ENCODE data around the gene HP1BP3. TPM values are rescaled to one million over a fixed set of nuclear protein-coding genes. Genes with fewer than 3 reads are reported as not detected.

Gene HP1BP3
- total and polyA plus RNA-seq, 2 of the 4 experiments (the other 2 are of a cell fraction): 88.4 to 151 TPM

DNA sequence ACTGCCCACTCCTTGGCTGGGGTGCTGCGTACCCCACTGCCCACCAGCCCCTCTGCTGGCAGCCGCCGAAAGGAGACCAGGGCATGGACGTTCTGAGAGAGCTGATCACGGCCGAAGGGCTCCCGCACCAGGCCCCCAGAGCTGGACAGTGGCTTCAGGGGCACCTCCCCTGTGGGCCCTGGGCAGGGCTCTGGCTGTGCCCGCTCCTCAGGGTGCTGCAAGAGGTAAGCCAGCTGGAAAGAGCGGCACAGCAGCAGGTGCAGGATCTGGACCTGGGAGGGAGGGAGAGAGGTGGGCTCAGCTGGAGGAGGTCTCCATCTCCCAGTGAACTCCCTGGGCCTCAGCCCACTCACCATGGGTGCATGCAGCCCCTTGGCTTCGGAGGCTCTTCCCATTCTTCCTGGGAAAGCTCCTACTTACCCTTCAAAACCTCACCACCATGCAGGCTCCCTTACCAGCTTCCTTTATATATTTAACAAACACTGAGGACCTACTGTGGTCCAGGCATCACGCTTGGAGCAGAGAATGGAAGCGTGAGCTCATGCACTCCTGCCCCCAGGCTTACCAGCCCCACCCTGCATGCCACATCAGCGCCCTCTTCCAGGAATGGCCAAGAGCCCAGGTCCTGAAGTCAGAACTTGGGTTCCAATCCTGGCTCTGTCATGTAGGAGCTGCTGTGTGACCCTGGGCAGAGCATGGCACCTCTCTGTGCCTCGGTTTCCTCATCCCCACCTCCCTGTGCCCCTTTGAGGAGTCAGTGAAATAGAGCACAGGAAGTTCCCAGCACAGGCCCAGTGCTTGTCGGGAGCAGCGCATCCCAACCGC, 62.5 kb downstream of the HP1BP3 start:
- Histone ChIP-seq H2AK9ac (replicated peaks; ENCODE audit: low read depth, low read length, poor library complexity) (peak overlapping the region; percentile 3), H3K9me3 (ENCODE audit: control insufficient read depth, insufficient read depth, low read length) (no peaks in the 10 kb centered on the region), H2AK5ac (ENCODE audit: low read depth, low read length) (peak overlapping the region; percentile 67), H3K36me3 (ENCODE audit: control insufficient read depth, insufficient read depth, low read length) (no peaks in the 10 kb centered on the region), H3K4me2 (ENCODE audit: low read depth, low read length) (no peak overlapping the region), H3K79me1 (ENCODE audit: low read depth in 1 of 2, low read length in 2 of 2) (peaks cover 0 to 13% of the 10 kb centered on the region in 2 experiments; a peak in 1 of 4 replicates), H3K23ac (ENCODE audit: low read depth, low read length) (no peak overlapping the region), H2BK5ac (ENCODE audit: low read depth, low read length, poor library complexity, severe bottlenecking) (no peak overlapping the region), H4K20me1 (ENCODE audit: insufficient read depth, low read length) (no peaks in the 10 kb centered on the region; the same call in 1 of the 2 replicates), H2BK120ac (ENCODE audit: low read depth, low read length) (0 out of 2 replicates have a peak overlapping the region, but pooled peaks have one; percentile 35), H2BK15ac (ENCODE audit: low read depth, low read length) (peak overlapping the region; percentile 70; the same call in 1 of the 3 replicates), H3K27me3 (ENCODE audit: control insufficient read depth, insufficient read depth, low read length) (no peaks in the 10 kb centered on the region), H3K56ac (ENCODE audit: extremely low read depth, insufficient read depth, low read length) (no peak overlapping the region), H2BK20ac (ENCODE audit: low read depth, low read length) (0 out of 2 replicates have a peak overlapping the region, but pooled peaks have one; percentile 4), H3K4ac (ENCODE audit: low read depth, low read length) (peak overlapping the region; percentile 60; the same call in 1 of the 2 replicates), H3K14ac (replicated peaks; ENCODE audit: low read depth, low read length) (0 out of 2 replicates have a peak overlapping the region, but pooled peaks have one; percentile 2), H2AFZ (replicated peaks; ENCODE audit: low read length, poor library complexity) (peak overlapping the region; percentile 65), H4K91ac (ENCODE audit: insufficient read depth, low read depth, low read length) (peak overlapping the region; percentile 68), H3K18ac (ENCODE audit: low read depth, low read length) (no peak overlapping the region), H3K9me1 (ENCODE audit: insufficient read depth, low read length) (0 out of 2 replicates have a peak, but pooled peaks cover 6% of the 10 kb centered on the region), H4K8ac (ENCODE audit: low read depth in 2 of 2, low read length in 2 of 2) (peak overlapping the region in 1 of 2 experiments; percentile 45; a peak in 1 of 4 replicates), H3K27ac (ENCODE audit: insufficient read depth, low read length) (no peak overlapping the region; the same call in 1 of the 2 replicates), H3K4me1 (ENCODE audit: control insufficient read depth, insufficient read depth, low read length) (no peaks in the 10 kb centered on the region), H3K4me3 (ENCODE audit: insufficient read depth, low read depth, low read length) (no peak overlapping the region), H3K9ac (ENCODE audit: low read depth, low read length) (no peak overlapping the region), H4K5ac (ENCODE audit: low read depth, low read length) (no peak overlapping the region)
- WGBS, 2 experiments (ENCODE audit: extremely low coverage in 2 of 2, insufficient read length in 1 of 2): 87% methylated on average over 9 of the region's 17 CpGs; no CpG with 5 or more reads in 1 of the 2 experiments
- no peak for TF ChIP-seq FOS (IDR thresholded peaks at IDR 0.05; ENCODE audit: low read depth, low read length)
- no peak for TF ChIP-seq NFE2L2 (IDR thresholded peaks at IDR 0.05; ENCODE audit: low read depth, low read length)
- TF ChIP-seq, protein P1, sequence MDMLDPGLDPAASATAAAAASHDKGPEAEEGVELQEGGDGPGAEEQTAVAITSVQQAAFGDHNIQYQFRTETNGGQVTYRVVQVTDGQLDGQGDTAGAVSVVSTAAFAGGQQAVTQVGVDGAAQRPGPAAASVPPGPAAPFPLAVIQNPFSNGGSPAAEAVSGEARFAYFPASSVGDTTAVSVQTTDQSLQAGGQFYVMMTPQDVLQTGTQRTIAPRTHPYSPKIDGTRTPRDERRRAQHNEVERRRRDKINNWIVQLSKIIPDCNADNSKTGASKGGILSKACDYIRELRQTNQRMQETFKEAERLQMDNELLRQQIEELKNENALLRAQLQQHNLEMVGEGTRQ (IDR thresholded peaks at IDR 0.05; ENCODE audit: low read depth, low read length): no peak
- no peak for TF ChIP-seq MAFK (IDR thresholded peaks at IDR 0.05; ENCODE audit: low read depth, low read length)
- no peak for TF ChIP-seq RAD21 (IDR thresholded peaks at IDR 0.05; ENCODE audit: low read length)
- no peak for TF ChIP-seq CEBPB (IDR thresholded peaks at IDR 0.05; ENCODE audit: low read depth, low read length)
- no peak for TF ChIP-seq CHD1 (IDR thresholded peaks at IDR 0.05; ENCODE audit: low read depth, low read length)
- no peak for TF ChIP-seq SMC3 (IDR thresholded peaks at IDR 0.05; ENCODE audit: low read depth, low read length)
- TF ChIP-seq, protein P2, sequence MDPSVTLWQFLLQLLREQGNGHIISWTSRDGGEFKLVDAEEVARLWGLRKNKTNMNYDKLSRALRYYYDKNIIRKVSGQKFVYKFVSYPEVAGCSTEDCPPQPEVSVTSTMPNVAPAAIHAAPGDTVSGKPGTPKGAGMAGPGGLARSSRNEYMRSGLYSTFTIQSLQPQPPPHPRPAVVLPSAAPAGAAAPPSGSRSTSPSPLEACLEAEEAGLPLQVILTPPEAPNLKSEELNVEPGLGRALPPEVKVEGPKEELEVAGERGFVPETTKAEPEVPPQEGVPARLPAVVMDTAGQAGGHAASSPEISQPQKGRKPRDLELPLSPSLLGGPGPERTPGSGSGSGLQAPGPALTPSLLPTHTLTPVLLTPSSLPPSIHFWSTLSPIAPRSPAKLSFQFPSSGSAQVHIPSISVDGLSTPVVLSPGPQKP (IDR thresholded peaks at IDR 0.05; ENCODE audit: borderline replicate concordance, low read depth, low read length): no peak
- CTCF ChIA-PET: interaction anchor here (0.7 kb wide), 1 partner anchor 28 kb away, joined by 3 read pairs; no protein-coding TSS in a partner anchor
- DNase-seq (no peak), ATAC-seq (ENCODE audit: low read depth) (no peak)
- in situ Hi-C loops (cut with MboI; ENCODE audit: low sequenced_read_pairs): no loop called here
- BruUV-seq (replicated peaks): no TSS peak
- dilution Hi-C loops (cut with HindIII; ENCODE audit: low sequenced_read_pairs, unreplicated experiment): no loop called here
- POLR2A ChIA-PET (ENCODE audit: unreplicated experiment): no interaction called here
- intact Hi-C loops (cut with micrococcal nuclease): no loop called here
